ENCODE measurements around the gene APEH. TPM values are rescaled to one million over a fixed set of nuclear protein-coding genes. Genes with fewer than 3 reads are reported as not detected.

APEH gene
- 100 to 1,000 TPM; 173 to 189 TPM for total RNA-seq

DNA sequence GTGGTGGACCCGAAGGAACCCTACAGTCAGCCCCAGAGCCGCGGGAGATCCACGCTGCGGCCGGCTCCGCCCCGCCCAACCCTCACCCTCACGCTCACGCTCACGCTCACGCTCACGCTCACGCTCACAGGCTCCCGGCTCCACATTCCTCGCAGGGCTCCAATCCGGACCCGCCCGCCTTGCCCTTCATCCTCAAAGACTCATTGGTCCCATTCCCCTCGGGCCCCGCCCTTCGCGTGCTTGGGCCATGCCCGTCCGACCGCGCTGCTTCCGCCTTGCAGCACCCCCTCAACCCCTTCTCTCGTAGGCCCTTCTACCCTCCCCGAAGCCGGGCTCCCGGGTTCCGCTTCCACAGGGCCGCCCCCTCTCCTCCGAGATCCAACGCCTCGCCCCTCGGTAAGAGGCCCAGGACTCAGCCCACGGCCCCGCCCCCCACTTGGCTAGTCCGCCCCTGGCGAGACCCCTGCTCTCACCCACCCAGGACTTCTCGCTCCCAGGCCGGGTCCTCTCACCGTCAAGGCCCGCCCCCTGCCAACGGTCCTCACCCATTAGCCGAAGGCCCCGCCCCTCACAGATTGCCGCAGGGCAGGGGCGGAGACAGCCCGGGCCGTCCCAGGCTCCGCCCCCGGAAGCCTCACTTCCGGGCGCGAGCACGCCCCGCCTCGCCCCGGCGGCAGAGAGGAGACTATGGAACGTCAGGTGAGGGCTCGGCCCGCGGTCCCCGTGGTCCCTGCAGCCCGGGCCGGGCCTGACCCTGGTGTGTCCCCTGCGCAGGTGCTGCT is at the start of gene APEH:
Gene APEH, plus strand, starts transcription at position 637 of the 782 bp plus-strand sequence. Its CDS starts 51 bp downstream, at position 688.
- Mint-ChIP-seq H3K9me3 (no peaks in the 10 kb centered on the region), H3K36me3 (peaks cover 16% of the 10 kb centered on the region), H3K27ac (peak within 1 kb of the TSS; percentile 96), H3K4me3 (peak within 1 kb of the TSS; percentile 91), H3K4me1 (peaks cover 25% of the 10 kb centered on the region), H3K27me3 (no peaks in the 10 kb centered on the region)
- peak; percentile 99 for DNase-seq

GRCh38 chr3:49625071-49625470 is 49.1 kb upstream of the APEH start:
- Mint-ChIP-seq H3K4me1 (peaks cover 7% of the 10 kb centered on the region), H3K36me3 (no peaks in the 10 kb centered on the region), H3K27me3 (no peaks in the 10 kb centered on the region), H3K4me3 (no peak overlapping the region), H3K27ac (no peak overlapping the region), H3K9me3 (no peaks in the 10 kb centered on the region)
- no peak for DNase-seq

DNA sequence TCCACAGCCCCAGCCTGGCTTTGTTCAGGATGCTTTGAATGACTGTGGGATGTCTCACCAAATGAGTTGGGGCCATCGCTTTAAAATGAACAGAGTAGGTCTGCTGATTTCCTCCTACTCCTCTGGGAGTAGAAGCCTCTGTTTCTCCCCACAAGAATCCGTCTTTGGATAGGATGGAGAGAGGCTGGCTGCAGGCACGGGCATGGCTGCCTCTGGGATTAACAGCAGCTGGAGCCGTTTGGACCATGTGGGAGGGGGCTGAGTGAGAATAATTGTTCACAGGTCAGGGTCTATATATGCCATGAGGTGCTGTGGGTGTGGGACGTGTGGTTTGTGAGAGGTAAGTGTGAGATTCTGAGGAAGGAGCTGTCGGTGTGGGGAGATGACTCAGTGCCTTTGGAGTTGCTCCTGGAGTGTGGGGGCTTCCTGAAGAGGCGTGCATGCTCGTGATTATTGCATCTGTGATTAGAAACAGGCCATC is 48.0 kb upstream of the APEH start:
- peaks cover 7% of the 10 kb centered on the region for H3K4me1 Mint-ChIP-seq
- no peaks in the 10 kb centered on the region for H3K9me3 Mint-ChIP-seq
- H3K27me3 Mint-ChIP-seq, result peaks cover 4% of the 10 kb centered on the region
- no peak overlapping the region for H3K27ac Mint-ChIP-seq
- peak; percentile 14 for DNase-seq
- no peaks in the 10 kb centered on the region for H3K36me3 Mint-ChIP-seq
- H3K4me3 Mint-ChIP-seq, result no peak overlapping the region

DNA sequence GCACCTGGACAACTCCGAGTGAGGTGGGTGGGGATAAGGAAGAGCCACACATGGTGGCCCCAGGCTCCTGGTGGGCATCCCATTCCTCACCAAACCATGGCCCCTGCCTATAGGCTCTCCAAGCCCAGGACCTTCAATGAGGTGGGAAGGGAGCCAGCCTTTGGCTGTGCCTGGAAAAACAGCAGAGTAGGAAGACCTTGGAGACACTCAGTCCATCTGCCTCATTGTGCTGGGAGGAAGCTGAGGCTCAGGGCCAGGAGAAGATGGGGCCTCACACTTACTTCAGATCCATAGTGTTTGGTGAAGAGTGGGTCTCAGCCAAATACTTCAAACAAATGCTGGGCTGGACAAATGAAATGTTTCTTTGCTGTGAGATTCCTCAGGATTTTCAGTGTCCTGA is 47.4 kb upstream of the APEH start:
- peaks cover 7% of the 10 kb centered on the region for H3K27me3 Mint-ChIP-seq
- H3K4me3 Mint-ChIP-seq, result no peak overlapping the region
- no peak overlapping the region for H3K27ac Mint-ChIP-seq
- no peak for DNase-seq
- H3K36me3 Mint-ChIP-seq, result no peaks in the 10 kb centered on the region
- H3K4me1 Mint-ChIP-seq, result peaks cover 7% of the 10 kb centered on the region
- no peaks in the 10 kb centered on the region for H3K9me3 Mint-ChIP-seq

GRCh38 chr3:49627634-49628033 is 46.5 kb upstream of the APEH start:
- no peak overlapping the region for H3K4me3 Mint-ChIP-seq
- H3K9me3 Mint-ChIP-seq, result no peaks in the 10 kb centered on the region
- no peak overlapping the region for H3K27ac Mint-ChIP-seq
- peaks cover 7% of the 10 kb centered on the region for H3K27me3 Mint-ChIP-seq
- peaks cover 7% of the 10 kb centered on the region for H3K4me1 Mint-ChIP-seq
- DNase-seq, result no peak
- no peaks in the 10 kb centered on the region for H3K36me3 Mint-ChIP-seq

DNA sequence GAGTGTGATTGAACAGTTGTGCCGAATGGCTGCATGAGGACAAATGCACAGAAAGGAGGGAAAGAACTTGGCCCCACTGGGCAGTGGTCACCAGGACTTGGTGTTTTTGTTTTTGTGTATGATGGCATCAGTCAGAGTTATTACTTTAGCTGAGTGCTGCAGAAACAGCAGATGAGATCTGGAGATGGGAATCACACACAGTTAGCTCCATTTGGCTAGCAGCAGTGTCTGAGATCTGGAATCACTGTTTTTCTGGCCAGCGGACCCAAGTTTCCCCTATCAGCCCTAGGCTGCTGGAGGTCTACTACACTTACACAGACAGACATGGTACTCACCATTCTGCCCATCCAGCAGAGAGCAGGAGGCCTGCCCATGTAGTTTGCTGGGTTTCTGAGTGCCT is 45.9 kb upstream of the APEH start:
- Mint-ChIP-seq H3K27ac (no peak overlapping the region), H3K36me3 (no peaks in the 10 kb centered on the region), H3K4me3 (no peak overlapping the region), H3K9me3 (no peaks in the 10 kb centered on the region), H3K27me3 (peaks cover 7% of the 10 kb centered on the region), H3K4me1 (peaks cover 7% of the 10 kb centered on the region)
- DNase-seq, result no peak

DNA sequence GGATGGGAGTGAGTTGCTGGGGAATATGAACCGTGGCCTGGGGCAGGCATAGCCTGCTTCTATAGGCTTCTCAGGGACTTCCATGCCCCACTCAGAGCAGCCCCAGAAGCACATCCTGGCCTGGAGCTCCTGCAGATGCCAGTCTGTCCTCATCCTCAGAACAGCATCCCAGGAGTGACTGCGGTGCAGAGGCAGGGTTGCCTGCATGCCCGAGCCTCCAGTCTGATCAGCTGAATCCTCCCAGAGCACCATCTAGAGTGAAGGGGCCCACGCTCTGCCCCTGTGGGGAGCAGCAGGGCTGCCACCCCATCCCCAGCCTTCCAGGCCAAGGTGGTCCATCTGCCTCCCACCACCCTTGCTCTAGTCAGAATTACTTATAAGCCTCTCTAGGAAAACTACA is 44.7 kb upstream of the APEH start:
- no peak overlapping the region for H3K4me3 Mint-ChIP-seq
- H3K9me3 Mint-ChIP-seq, result no peaks in the 10 kb centered on the region
- peaks cover 7% of the 10 kb centered on the region for H3K4me1 Mint-ChIP-seq
- H3K27ac Mint-ChIP-seq, result no peak overlapping the region
- H3K36me3 Mint-ChIP-seq, result no peaks in the 10 kb centered on the region
- H3K27me3 Mint-ChIP-seq, result peaks cover 10% of the 10 kb centered on the region
- DNase-seq, result no peak

DNA sequence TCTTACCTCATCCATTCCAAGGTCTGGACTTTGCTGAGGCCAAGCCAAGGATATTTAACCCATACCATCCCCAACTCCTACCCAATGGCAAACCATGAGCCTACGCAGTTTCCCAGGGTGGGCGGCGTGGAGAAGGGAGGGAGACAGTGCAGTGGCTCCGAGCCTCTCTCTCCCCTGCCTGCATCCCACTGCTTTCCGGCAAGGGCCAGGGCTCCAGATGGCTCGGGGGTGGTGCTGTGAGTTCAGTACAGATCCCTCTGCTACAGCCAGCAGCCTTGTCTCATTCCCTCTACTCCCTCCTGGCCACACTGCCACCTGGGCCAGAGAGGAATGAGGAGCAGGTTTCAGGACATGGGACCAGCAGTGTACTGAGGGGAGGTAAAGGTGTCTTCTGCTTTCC is 44.3 kb upstream of the APEH start:
- Mint-ChIP-seq H3K4me3 (no peak overlapping the region), H3K4me1 (peaks cover 7% of the 10 kb centered on the region), H3K36me3 (no peaks in the 10 kb centered on the region), H3K27ac (no peak overlapping the region), H3K9me3 (no peaks in the 10 kb centered on the region), H3K27me3 (peaks cover 10% of the 10 kb centered on the region)
- no peak for DNase-seq

- no peaks in the 10 kb centered on the region for H3K9me3 Mint-ChIP-seq
- no peak overlapping the region for H3K27ac Mint-ChIP-seq
- H3K36me3 Mint-ChIP-seq, result no peaks in the 10 kb centered on the region
- H3K4me1 Mint-ChIP-seq, result peaks cover 7% of the 10 kb centered on the region
- peaks cover 10% of the 10 kb centered on the region for H3K27me3 Mint-ChIP-seq
- H3K4me3 Mint-ChIP-seq, result no peak overlapping the region
- no peak for DNase-seq
These were observed 43.4 kb upstream of the APEH start for GRCh38 chr3:49630784-49631183.

- Mint-ChIP-seq H3K36me3 (no peaks in the 10 kb centered on the region), H3K27ac (no peak overlapping the region), H3K4me1 (peaks cover 2% of the 10 kb centered on the region), H3K4me3 (no peak overlapping the region), H3K27me3 (peaks cover 10% of the 10 kb centered on the region), H3K9me3 (no peaks in the 10 kb centered on the region)
- no peak for DNase-seq
These were observed 39.4 kb upstream of the APEH start for GRCh38 chr3:49634736-49635135.

- Mint-ChIP-seq H3K9me3 (no peaks in the 10 kb centered on the region), H3K4me3 (no peak overlapping the region), H3K27ac (no peak overlapping the region), H3K4me1 (peaks cover 2% of the 10 kb centered on the region), H3K36me3 (no peaks in the 10 kb centered on the region), H3K27me3 (peaks cover 3% of the 10 kb centered on the region)
- no peak for DNase-seq
These were observed 37.1 kb upstream of the APEH start for GRCh38 chr3:49636883-49637609.

GRCh38 chr3:49638445-49638844 is 35.7 kb upstream of the APEH start:
- peaks cover 3% of the 10 kb centered on the region for H3K27me3 Mint-ChIP-seq
- no peaks in the 10 kb centered on the region for H3K36me3 Mint-ChIP-seq
- DNase-seq, result no peak
- H3K27ac Mint-ChIP-seq, result no peak overlapping the region
- peaks cover 2% of the 10 kb centered on the region for H3K4me1 Mint-ChIP-seq
- H3K4me3 Mint-ChIP-seq, result no peak overlapping the region
- H3K9me3 Mint-ChIP-seq, result no peaks in the 10 kb centered on the region

- H3K36me3 Mint-ChIP-seq, result no peaks in the 10 kb centered on the region
- H3K27me3 Mint-ChIP-seq, result no peaks in the 10 kb centered on the region
- H3K4me3 Mint-ChIP-seq, result no peak overlapping the region
- H3K27ac Mint-ChIP-seq, result no peak overlapping the region
- peaks cover 2% of the 10 kb centered on the region for H3K4me1 Mint-ChIP-seq
- no peaks in the 10 kb centered on the region for H3K9me3 Mint-ChIP-seq
- no peak for DNase-seq
These were observed 34.6 kb upstream of the APEH start for GRCh38 chr3:49639551-49639950.

- Mint-ChIP-seq H3K27me3 (no peaks in the 10 kb centered on the region), H3K36me3 (no peaks in the 10 kb centered on the region), H3K4me1 (peaks cover 2% of the 10 kb centered on the region), H3K9me3 (no peaks in the 10 kb centered on the region), H3K4me3 (no peak overlapping the region), H3K27ac (no peak overlapping the region)
- DNase-seq, result no peak
These were observed 32.9 kb upstream of the APEH start for GRCh38 chr3:49641292-49641691.

- no peak for DNase-seq
- Mint-ChIP-seq H3K27me3 (no peaks in the 10 kb centered on the region), H3K36me3 (no peaks in the 10 kb centered on the region), H3K4me1 (peaks cover under 1% of the 10 kb centered on the region), H3K4me3 (no peak overlapping the region), H3K27ac (no peak overlapping the region), H3K9me3 (no peaks in the 10 kb centered on the region)
These were observed 32.0 kb upstream of the APEH start for GRCh38 chr3:49641921-49642707.

Data from activated naive CD8-positive, alpha-beta T cell treated with anti-CD3 and anti-CD28 coated beads for 36 hours (primary cell).